Ovary (tissue), 3 donors: ENCODE results near the gene CASTOR2.
"Not testable (repeated sequence)": the region's sequence is repeated elsewhere in the genome, so short reads cannot be mapped to it uniquely, and the experiment has no call there.

Source experiments
- CTCF ChIP-seq, 3 donors: fragments of 450-650 bp in 2 of 3; fragments of 200-600 bp in 1 of 3; IDR thresholded peaks; one replicate each; pipeline versions ENCODE4 v1.5.1 to v1.8.0; 2016 to 2022; ENCODE audit warnings: antibody characterized with exemption in 3 of 3, mild to moderate bottlenecking in 1 of 3
- POLR2A ChIP-seq: fragments of 450-650 bp; IDR thresholded peaks from one replicate; pipeline ENCODE4 v1.6.1; 2017; ENCODE audit warnings: antibody characterized with exemption, mild to moderate bottlenecking, moderate library complexity
- donor health status: DM: no; HTN: no; CAD: no.

DNA sequence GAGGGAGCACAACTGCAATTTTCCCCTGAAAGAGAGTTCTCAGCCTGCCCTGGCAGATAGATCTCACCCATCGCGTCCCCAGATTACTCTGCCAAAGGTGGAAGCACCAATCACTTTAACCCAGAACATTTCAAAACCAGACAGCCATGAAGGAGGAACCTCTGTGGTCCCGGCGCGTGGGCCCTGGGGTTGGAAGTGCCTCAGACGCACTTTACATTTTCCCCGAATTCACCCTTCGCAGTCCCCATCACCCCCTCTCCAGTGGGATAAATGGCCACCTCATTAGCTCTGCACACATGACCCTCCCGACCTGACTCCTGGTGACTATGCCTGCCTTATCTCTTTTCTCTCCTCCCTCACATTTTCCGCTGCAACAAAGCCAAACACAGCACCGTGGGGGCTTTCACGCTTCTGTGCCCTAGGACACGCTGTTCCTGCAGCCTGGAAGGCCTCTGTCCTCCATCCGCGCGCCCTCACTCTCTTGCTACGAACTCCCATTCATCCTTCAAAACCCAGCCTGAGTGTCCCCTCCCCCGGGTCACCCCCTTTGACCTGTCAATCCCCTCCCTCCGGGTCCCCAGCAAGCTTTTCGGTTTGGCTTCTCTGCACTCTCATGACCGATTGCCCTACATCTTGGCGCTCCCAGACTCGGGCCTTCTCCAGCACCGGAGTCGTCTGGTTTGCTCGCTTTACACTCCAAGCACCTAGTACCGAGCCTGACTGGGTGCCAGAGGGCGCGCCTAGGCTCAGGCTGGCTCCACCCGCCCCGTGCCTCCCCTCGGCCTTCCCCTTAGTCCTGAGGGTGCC lies 598 bp upstream of the CASTOR2 start:
- TF ChIP-seq CTCF (IDR thresholded peaks at IDR 0.05); POLR2A: not testable (repeated sequence)
